ENCODE data around the gene PTPRT.

PTPRT gene

GRCh38 chr20:42093542-42094440 lies 1095.9 kb downstream of the PTPRT start:
- no peak for DNase-seq

GRCh38 chr20:42093041-42093440 lies 1096.7 kb downstream of the PTPRT start:
- DNase-seq: no peak

GRCh38 chr20:42085366-42085765 lies 1104.3 kb downstream of the PTPRT start:
- DNase-seq: no peak

GRCh38 chr20:42083280-42083679 lies 1106.4 kb downstream of the PTPRT start:
- no peak for DNase-seq

- DNase-seq: no peak
These were observed 1107.1 kb downstream of the PTPRT start for GRCh38 chr20:42082611-42083010.

GRCh38 chr20:42080956-42081355 lies 1108.8 kb downstream of the PTPRT start:
- no peak for DNase-seq

GRCh38 chr20:42074944-42075343 lies 1114.8 kb downstream of the PTPRT start:
- no peak for DNase-seq

- no peak for DNase-seq
These were observed 1122.1 kb downstream of the PTPRT start for GRCh38 chr20:42067596-42067995.

GRCh38 chr20:42067174-42067573 lies 1122.5 kb downstream of the PTPRT start:
- DNase-seq: no peak

GRCh38 chr20:42063141-42063540 lies 1126.6 kb downstream of the PTPRT start:
- DNase-seq: no peak

GRCh38 chr20:42053350-42053749 lies 1136.4 kb downstream of the PTPRT start:
- no peak for DNase-seq

GRCh38 chr20:42051921-42052320 lies 1137.8 kb downstream of the PTPRT start:
- no peak for DNase-seq

GRCh38 chr20:42046371-42047085 lies 1143.2 kb downstream of the PTPRT start:
- no peak for DNase-seq

GRCh38 chr20:42043921-42044320 lies 1145.8 kb downstream of the PTPRT start:
- no peak for DNase-seq

- no peak for DNase-seq
These were observed 1148.6 kb downstream of the PTPRT start for GRCh38 chr20:42041000-42041565.

- DNase-seq: no peak
These were observed 1161.9 kb downstream of the PTPRT start for GRCh38 chr20:42027746-42028268.

GRCh38 chr20:42026599-42026998 lies 1163.1 kb downstream of the PTPRT start:
- no peak for DNase-seq

- DNase-seq: no peak
These were observed 1165.1 kb downstream of the PTPRT start for GRCh38 chr20:42024653-42025052.
